ENCODE measurements around the gene CD247. TPM values are rescaled to one million over a fixed set of nuclear protein-coding genes. Genes with fewer than 3 reads are reported as not detected.

CD247 gene
- total RNA-seq, 1 donor, result not detected

DNA sequence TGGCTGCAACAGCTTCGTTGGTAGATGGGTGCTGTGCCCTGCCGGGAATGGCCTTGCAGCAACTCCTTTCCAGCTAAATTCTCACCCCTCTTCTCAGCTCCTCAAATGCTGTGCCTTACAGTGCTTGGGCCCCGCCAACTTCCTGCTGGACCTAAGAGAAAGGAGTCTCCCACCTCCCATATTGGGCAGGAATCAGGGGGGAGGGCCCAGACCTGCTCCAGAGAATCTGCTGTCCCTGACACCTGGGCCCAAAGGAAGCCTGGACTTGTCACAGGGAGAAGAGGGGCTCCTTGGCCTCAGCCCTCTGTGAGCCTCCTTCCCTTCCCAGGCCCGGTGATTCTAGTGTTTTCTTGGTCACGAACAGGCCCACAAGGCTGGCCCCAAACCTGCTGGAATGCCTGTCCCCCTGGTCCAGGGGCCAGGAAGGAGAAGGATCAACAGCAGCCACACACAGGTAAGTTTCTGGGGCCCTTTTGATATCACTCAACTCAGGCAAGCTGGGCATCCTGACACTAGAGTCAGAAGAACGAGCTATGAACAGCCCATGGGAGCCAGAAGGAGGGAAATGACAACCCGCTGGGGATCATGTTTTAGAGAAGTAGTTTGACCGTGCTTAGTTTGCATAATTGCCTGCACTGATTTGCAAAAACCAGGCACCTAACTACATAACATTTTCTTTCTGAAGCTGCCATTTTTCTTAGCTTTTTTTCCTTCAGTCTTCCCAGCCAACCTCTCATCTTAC, 86.2 kb downstream of the CD247 start:
- Histone ChIP-seq H3K36me3 (ENCODE audit: insufficient read depth, low read length) (no peaks in the 10 kb centered on the region), H2AFZ (ENCODE audit: low read length) (no peak overlapping the region), H4K20me1 (ENCODE audit: insufficient read depth, low read length) (no peaks in the 10 kb centered on the region), H3K79me2 (ENCODE audit: insufficient read depth, low read length) (no peaks in the 10 kb centered on the region), H3K27me3 (ENCODE audit: insufficient read depth, low read length) (no peaks in the 10 kb centered on the region), H3K4me2 (ENCODE audit: insufficient read depth, low read length) (no peak overlapping the region), H3K4me3 (ENCODE audit: insufficient read depth, low read length) (no peak overlapping the region), H3K4me1 (ENCODE audit: insufficient read depth, low read length) (no peaks in the 10 kb centered on the region), H3K9me3 (ENCODE audit: low read depth, low read length) (no peaks in the 10 kb centered on the region), H3K27ac (ENCODE audit: low read depth, low read length) (no peak overlapping the region)
- peak; percentile 58 for DNase-seq (ENCODE audit: insufficient read length, low spot score, missing footprints)
- TF ChIP-seq, protein P1, sequence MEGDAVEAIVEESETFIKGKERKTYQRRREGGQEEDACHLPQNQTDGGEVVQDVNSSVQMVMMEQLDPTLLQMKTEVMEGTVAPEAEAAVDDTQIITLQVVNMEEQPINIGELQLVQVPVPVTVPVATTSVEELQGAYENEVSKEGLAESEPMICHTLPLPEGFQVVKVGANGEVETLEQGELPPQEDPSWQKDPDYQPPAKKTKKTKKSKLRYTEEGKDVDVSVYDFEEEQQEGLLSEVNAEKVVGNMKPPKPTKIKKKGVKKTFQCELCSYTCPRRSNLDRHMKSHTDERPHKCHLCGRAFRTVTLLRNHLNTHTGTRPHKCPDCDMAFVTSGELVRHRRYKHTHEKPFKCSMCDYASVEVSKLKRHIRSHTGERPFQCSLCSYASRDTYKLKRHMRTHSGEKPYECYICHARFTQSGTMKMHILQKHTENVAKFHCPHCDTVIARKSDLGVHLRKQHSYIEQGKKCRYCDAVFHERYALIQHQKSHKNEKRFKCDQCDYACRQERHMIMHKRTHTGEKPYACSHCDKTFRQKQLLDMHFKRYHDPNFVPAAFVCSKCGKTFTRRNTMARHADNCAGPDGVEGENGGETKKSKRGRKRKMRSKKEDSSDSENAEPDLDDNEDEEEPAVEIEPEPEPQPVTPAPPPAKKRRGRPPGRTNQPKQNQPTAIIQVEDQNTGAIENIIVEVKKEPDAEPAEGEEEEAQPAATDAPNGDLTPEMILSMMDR (IDR thresholded peaks at IDR 0.05; ENCODE audit: extremely low read depth, low read depth, low read length), result no peak

DNA sequence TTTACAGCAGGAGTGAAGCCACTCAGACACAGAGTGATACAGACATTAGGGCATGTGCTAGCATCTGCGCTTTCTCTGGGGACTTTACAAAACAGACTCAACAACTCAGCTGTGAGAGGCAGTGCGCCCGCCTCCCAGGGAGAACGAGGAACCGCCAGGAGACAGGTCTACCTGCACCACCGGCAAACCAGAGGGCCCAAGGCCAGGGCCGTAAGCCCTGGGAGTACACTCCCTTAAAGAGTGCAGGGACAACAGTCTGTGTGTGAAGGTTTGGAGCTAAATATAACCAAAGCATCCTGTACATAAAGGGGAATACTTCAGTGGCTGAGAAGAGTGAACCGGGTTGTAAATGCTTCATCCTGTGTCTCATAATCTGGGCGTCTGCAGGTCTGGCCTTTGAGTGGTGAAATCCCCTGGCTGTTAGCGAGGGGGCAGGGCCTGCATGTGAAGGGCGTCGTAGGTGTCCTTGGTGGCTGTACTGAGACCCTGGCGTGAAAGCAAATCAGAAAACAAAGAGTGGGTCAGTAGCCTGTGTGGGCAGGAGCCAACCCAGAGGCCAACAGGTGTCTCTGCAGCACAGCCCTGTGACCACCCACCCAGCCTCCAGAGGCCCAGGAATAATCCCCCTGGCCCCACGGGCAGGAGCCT, 86.9 kb downstream of the CD247 start:
- no peak overlapping the region for H3K4me3 ChIP-seq (ENCODE audit: insufficient read depth, low read length)
- no peaks in the 10 kb centered on the region for H3K36me3 ChIP-seq (ENCODE audit: insufficient read depth, low read length)
- TF ChIP-seq, protein P1 (IDR thresholded peaks at IDR 0.05; ENCODE audit: extremely low read depth, low read depth, low read length), result no peak
- no peaks in the 10 kb centered on the region for H3K4me1 ChIP-seq (ENCODE audit: insufficient read depth, low read length)
- H4K20me1 ChIP-seq (ENCODE audit: insufficient read depth, low read length), result no peaks in the 10 kb centered on the region
- no peak overlapping the region for H3K4me2 ChIP-seq (ENCODE audit: insufficient read depth, low read length)
- DNase-seq (ENCODE audit: insufficient read length, low spot score, missing footprints), result peak; percentile 14
- no peaks in the 10 kb centered on the region for H3K79me2 ChIP-seq (ENCODE audit: insufficient read depth, low read length)
- no peak overlapping the region for H3K27ac ChIP-seq (ENCODE audit: low read depth, low read length)
- H3K27me3 ChIP-seq (ENCODE audit: insufficient read depth, low read length), result no peaks in the 10 kb centered on the region
- no peak overlapping the region for H2AFZ ChIP-seq (ENCODE audit: low read length)
- H3K9me3 ChIP-seq (ENCODE audit: low read depth, low read length), result no peaks in the 10 kb centered on the region

DNA sequence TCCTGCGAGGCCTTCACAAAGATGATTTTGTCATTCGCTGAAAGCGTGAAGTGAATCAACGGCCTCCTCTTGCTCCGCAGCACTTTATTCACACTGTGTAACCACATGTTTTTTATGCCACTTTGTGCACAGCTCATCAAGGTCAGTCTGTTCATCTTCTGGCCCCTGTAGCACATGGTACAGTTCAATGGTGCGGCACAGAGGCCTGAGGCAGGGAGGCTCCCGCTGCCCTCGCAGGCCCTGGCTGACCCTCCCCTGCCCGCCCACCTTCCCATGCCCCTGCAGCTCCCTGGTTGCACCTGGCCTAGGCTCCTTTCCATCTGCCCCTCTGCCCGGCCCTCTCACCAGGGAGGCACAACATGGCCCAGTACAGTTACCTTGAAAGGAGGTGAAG, 87.5 kb downstream of the CD247 start:
- no peak overlapping the region for H2AFZ ChIP-seq (ENCODE audit: low read length)
- H3K4me2 ChIP-seq (ENCODE audit: insufficient read depth, low read length), result no peak overlapping the region
- no peaks in the 10 kb centered on the region for H3K9me3 ChIP-seq (ENCODE audit: low read depth, low read length)
- no peaks in the 10 kb centered on the region for H3K79me2 ChIP-seq (ENCODE audit: insufficient read depth, low read length)
- no peak overlapping the region for H3K27ac ChIP-seq (ENCODE audit: low read depth, low read length)
- no peaks in the 10 kb centered on the region for H3K4me1 ChIP-seq (ENCODE audit: insufficient read depth, low read length)
- DNase-seq (ENCODE audit: insufficient read length, low spot score, missing footprints), result peak; percentile 35
- no peaks in the 10 kb centered on the region for H3K27me3 ChIP-seq (ENCODE audit: insufficient read depth, low read length)
- no peaks in the 10 kb centered on the region for H3K36me3 ChIP-seq (ENCODE audit: insufficient read depth, low read length)
- no peaks in the 10 kb centered on the region for H4K20me1 ChIP-seq (ENCODE audit: insufficient read depth, low read length)
- no peak overlapping the region for H3K4me3 ChIP-seq (ENCODE audit: insufficient read depth, low read length)
- TF ChIP-seq, protein P1 (IDR thresholded peaks at IDR 0.05; ENCODE audit: extremely low read depth, low read depth, low read length), result no peak

DNA sequence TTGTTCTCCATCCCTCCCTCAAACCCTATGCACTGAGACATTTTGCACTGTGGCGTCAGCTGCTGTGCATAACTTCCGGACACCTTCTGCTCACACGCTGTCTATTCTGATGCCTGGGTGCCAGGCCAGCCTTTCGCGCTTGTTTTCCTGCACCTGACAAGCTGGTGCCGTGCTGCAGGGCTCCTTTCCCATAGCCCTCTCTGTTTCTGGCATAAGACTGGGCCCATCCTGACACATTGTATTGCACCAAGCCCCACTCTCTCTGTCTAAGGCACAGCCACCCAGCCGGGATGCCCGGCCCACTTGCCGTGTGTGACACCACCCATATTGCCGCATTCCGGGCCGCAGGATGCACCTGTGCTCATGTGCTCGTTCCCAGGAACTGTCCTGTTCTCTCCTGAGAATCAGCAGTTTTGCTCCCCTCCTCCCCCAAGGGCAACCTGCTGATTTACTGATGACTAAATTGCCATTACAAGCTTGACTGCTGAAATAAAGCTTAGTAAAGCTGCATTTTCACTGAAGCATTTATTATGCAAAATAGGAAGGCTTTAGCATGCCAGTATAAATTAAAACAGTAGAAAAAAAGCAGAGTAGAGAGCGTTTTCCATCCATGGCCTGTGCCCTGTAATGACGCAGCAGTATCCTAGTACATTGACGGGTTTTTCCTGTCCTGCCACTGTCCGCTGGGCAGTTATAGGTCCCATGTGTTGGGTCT, 88.0 kb downstream of the CD247 start:
- H3K9me3 ChIP-seq (ENCODE audit: low read depth, low read length), result no peaks in the 10 kb centered on the region
- H3K27me3 ChIP-seq (ENCODE audit: insufficient read depth, low read length), result no peaks in the 10 kb centered on the region
- no peaks in the 10 kb centered on the region for H3K79me2 ChIP-seq (ENCODE audit: insufficient read depth, low read length)
- no peak overlapping the region for H3K4me3 ChIP-seq (ENCODE audit: insufficient read depth, low read length)
- TF ChIP-seq, protein P1 (IDR thresholded peaks at IDR 0.05; ENCODE audit: extremely low read depth, low read depth, low read length), result no peak
- no peaks in the 10 kb centered on the region for H3K4me1 ChIP-seq (ENCODE audit: insufficient read depth, low read length)
- no peak overlapping the region for H2AFZ ChIP-seq (ENCODE audit: low read length)
- H4K20me1 ChIP-seq (ENCODE audit: insufficient read depth, low read length), result no peaks in the 10 kb centered on the region
- no peaks in the 10 kb centered on the region for H3K36me3 ChIP-seq (ENCODE audit: insufficient read depth, low read length)
- no peak overlapping the region for H3K4me2 ChIP-seq (ENCODE audit: insufficient read depth, low read length)
- H3K27ac ChIP-seq (ENCODE audit: low read depth, low read length), result no peak overlapping the region
- peak; percentile 65 for DNase-seq (ENCODE audit: insufficient read length, low spot score, missing footprints)

All from osteoblast (primary cell).